ENCODE measurements around the gene KCNT2. TPM values are rescaled to one million over a fixed set of nuclear protein-coding genes. Genes with fewer than 3 reads are reported as not detected.

The KCNT2 gene
- total RNA-seq, 4 donors from 2014 or later, result 0.35 to 0.88 (median 0.51) TPM; not detected in 1

GRCh38 chr1:196423612-196424011 is 184.6 kb downstream of the KCNT2 start:
- no peaks in the 10 kb centered on the region for H3K4me1 ChIP-seq
- H3K9me3 ChIP-seq, result no peaks in the 10 kb centered on the region
- no peak for TF ChIP-seq POLR2A (IDR thresholded peaks at IDR 0.05)
- TF ChIP-seq CTCF (IDR thresholded peaks at IDR 0.05 in 4 of 5, conservative IDR thresholded peaks at IDR 0.05 in 1 of 5), result no peak
- ATAC-seq (no peak), DNase-seq (no peak)
- in situ Hi-C loops (cut with MboI; ENCODE audit: low sequenced_read_pairs in 4 of 4) (no loop called here), intact Hi-C loops (cut with DNase I; ENCODE audit: low total_unique reads) (no loop called here)
- no peaks in the 10 kb centered on the region for H3K36me3 ChIP-seq
- H3K27me3 ChIP-seq, result no peaks in the 10 kb centered on the region
- H3K4me3 ChIP-seq, result no peak overlapping the region
- H3K27ac ChIP-seq, result no peak overlapping the region

- intact Hi-C loops (cut with DNase I; ENCODE audit: low total_unique reads) (no loop called here), in situ Hi-C loops (cut with MboI; ENCODE audit: low sequenced_read_pairs in 4 of 4) (no loop called here)
- no peak overlapping the region for H3K4me3 ChIP-seq
- no peaks in the 10 kb centered on the region for H3K27me3 ChIP-seq
- ATAC-seq, result no peak
- no peaks in the 10 kb centered on the region for H3K36me3 ChIP-seq
- DNase-seq, result no peak
- H3K4me1 ChIP-seq, result no peaks in the 10 kb centered on the region
- H3K9me3 ChIP-seq, result no peaks in the 10 kb centered on the region
- TF ChIP-seq CTCF (IDR thresholded peaks at IDR 0.05 in 4 of 5, conservative IDR thresholded peaks at IDR 0.05 in 1 of 5) (no peak), POLR2A (IDR thresholded peaks at IDR 0.05) (no peak)
- H3K27ac ChIP-seq, result no peak overlapping the region
Measured at GRCh38 chr1:196418772-196419171, 189.5 kb downstream of the KCNT2 start.

- TF ChIP-seq CTCF (IDR thresholded peaks at IDR 0.05 in 4 of 5, conservative IDR thresholded peaks at IDR 0.05 in 1 of 5) (no peak), POLR2A (IDR thresholded peaks at IDR 0.05) (no peak)
- no peak for ATAC-seq
- H3K9me3 ChIP-seq, result no peaks in the 10 kb centered on the region
- H3K4me1 ChIP-seq, result no peaks in the 10 kb centered on the region
- in situ Hi-C loops (cut with MboI; ENCODE audit: low sequenced_read_pairs in 4 of 4) (no loop called here), intact Hi-C loops (cut with DNase I; ENCODE audit: low total_unique reads) (no loop called here)
- H3K4me3 ChIP-seq, result no peak overlapping the region
- no peak overlapping the region for H3K27ac ChIP-seq
- H3K36me3 ChIP-seq, result no peaks in the 10 kb centered on the region
- DNase-seq, result no peak
- H3K27me3 ChIP-seq, result no peaks in the 10 kb centered on the region
Measured at GRCh38 chr1:196415978-196416377, 192.3 kb downstream of the KCNT2 start.

DNA sequence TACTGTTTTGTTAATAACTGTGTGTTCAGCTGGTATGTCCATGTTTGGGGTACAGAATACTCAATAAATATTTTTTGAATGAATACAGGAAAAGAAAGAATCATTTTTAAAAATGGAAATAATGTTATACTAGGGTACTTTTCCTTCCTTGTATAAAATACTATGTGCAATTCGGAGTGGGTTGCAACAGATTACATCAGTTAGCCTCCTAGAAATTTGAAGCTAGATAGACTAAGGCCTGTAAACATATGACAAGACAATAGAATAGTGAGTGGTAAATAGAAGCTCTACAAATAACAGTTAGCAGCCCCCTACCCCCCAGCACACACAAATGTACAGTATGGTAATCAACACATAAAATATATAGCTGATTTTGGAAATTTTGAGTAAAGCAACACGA is 195.9 kb downstream of the KCNT2 start:
- no peaks in the 10 kb centered on the region for H3K27me3 ChIP-seq
- in situ Hi-C loops (cut with MboI; ENCODE audit: low sequenced_read_pairs in 4 of 4), result no loop called here
- H3K4me3 ChIP-seq, result no peak overlapping the region
- no peaks in the 10 kb centered on the region for H3K36me3 ChIP-seq
- no peaks in the 10 kb centered on the region for H3K9me3 ChIP-seq
- DNase-seq (no peak), ATAC-seq (no peak)
- peaks cover 0 to 5% of the 10 kb centered on the region in 2 donors for H3K4me1 ChIP-seq
- TF ChIP-seq CTCF (IDR thresholded peaks at IDR 0.05 in 4 of 5, conservative IDR thresholded peaks at IDR 0.05 in 1 of 5), result no peak
- intact Hi-C loops (cut with DNase I; ENCODE audit: low total_unique reads), result no loop called here
- H3K27ac ChIP-seq, result no peak overlapping the region

GRCh38 chr1:196410768-196411167 is 197.5 kb downstream of the KCNT2 start:
- ATAC-seq (no peak), DNase-seq (no peak)
- Histone ChIP-seq H3K27ac (no peak overlapping the region), H3K4me3 (no peak overlapping the region), H3K4me1 (peaks cover 0 to 5% of the 10 kb centered on the region in 2 donors), H3K9me3 (no peaks in the 10 kb centered on the region), H3K27me3 (no peaks in the 10 kb centered on the region), H3K36me3 (no peaks in the 10 kb centered on the region)
- intact Hi-C loops (cut with DNase I; ENCODE audit: low total_unique reads), result no loop called here
- in situ Hi-C loops (cut with MboI; ENCODE audit: low sequenced_read_pairs in 4 of 4), result no loop called here
- no peak for TF ChIP-seq POLR2A (IDR thresholded peaks at IDR 0.05)
- TF ChIP-seq CTCF (IDR thresholded peaks at IDR 0.05 in 4 of 5, conservative IDR thresholded peaks at IDR 0.05 in 1 of 5), result no peak

Measured in gastrocnemius medialis (tissue), 4 donors.